ENCODE results near the gene CEACAM6. TPM values are rescaled to one million over a fixed set of nuclear protein-coding genes. Genes with fewer than 3 reads are reported as not detected.
A peak's percentile ranks its signal among the peaks of the same experiment; 100 is the strongest.

CEACAM6 gene
- total RNA-seq, 1 donor from 2014 or later: 29.8 TPM

DNA sequence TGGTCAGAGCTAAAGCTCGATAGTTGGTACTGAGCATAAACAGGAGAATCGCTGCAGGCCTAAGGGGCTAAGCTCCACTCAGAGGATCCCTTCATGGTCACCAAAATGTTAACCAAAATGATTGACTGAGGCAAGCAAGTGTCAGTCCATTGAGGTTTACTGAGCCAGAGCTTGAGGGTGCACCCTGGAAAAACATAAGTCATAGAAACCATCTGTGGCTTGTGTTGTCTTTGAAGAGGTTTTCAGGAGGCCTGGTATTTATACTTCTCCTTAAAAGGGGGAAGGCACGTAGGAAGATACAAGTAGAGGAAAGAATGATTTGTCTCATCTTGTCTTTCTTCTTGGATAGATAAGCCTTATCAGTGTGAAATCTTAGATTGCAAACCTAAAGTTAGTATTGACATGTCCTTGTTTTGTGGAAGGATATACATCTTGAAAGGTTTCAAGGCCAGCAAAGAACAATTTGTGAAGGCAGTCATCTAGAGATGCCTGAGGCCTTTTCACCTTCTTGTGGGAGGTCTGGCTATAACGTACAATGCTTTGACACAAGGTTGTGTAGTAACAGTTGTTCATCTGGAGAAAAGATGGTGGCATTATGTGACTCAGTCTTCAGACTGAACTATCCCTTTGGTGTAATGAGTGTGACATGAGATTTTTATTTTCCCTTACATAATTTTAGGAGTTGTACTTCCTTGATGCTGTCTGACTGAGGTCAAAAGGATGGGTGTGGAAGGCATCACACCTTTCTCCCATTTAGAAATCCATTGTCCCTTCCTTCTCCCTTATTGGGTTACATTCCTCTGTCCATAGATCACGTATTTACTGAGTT, 14.7 kb upstream of the CEACAM6 start:
- H3K4me1 Mint-ChIP-seq (ENCODE audit: unreplicated experiment): no peaks in the 10 kb centered on the region

GRCh38 chr19:41741244-41741554, 14.1 kb upstream of the CEACAM6 start:
- DNase-seq (ENCODE audit: extremely low spot score, unreplicated experiment): no peak
- no peak overlapping the region for H3K4me3 Mint-ChIP-seq
- peaks cover 7% of the 10 kb centered on the region for H3K27me3 Mint-ChIP-seq
- H3K9me3 Mint-ChIP-seq: peaks cover 5% of the 10 kb centered on the region
- no peak overlapping the region for H3K27ac Mint-ChIP-seq
- H3K4me1 Mint-ChIP-seq (ENCODE audit: unreplicated experiment): no peaks in the 10 kb centered on the region
- no peak for TF ChIP-seq CTCF (conservative IDR thresholded peaks at IDR 0.05)
- H3K36me3 Mint-ChIP-seq: no peaks in the 10 kb centered on the region

More for the DNA sequence above, 14.7 kb upstream of the CEACAM6 start:
- Mint-ChIP-seq H3K4me3 (no peak overlapping the region), H3K27ac (no peak overlapping the region), H3K27me3 (peaks cover 1% of the 10 kb centered on the region), H3K36me3 (no peaks in the 10 kb centered on the region), H3K9me3 (peaks cover 5% of the 10 kb centered on the region)
- no peak for TF ChIP-seq CTCF (conservative IDR thresholded peaks at IDR 0.05)
- DNase-seq (ENCODE audit: extremely low spot score, unreplicated experiment): no peak

GRCh38 chr19:41744850-41745249, 10.5 kb upstream of the CEACAM6 start:
- no peak for TF ChIP-seq CTCF (conservative IDR thresholded peaks at IDR 0.05)
- no peak overlapping the region for H3K4me3 Mint-ChIP-seq
- no peaks in the 10 kb centered on the region for H3K36me3 Mint-ChIP-seq
- H3K27me3 Mint-ChIP-seq: peaks cover 17% of the 10 kb centered on the region
- H3K27ac Mint-ChIP-seq: no peak overlapping the region
- DNase-seq (ENCODE audit: extremely low spot score, unreplicated experiment): no peak
- no peaks in the 10 kb centered on the region for H3K4me1 Mint-ChIP-seq (ENCODE audit: unreplicated experiment)
- no peaks in the 10 kb centered on the region for H3K9me3 Mint-ChIP-seq

GRCh38 chr19:41745756-41746155, 9.6 kb upstream of the CEACAM6 start:
- H3K9me3 Mint-ChIP-seq: no peaks in the 10 kb centered on the region
- peaks cover 18% of the 10 kb centered on the region for H3K27me3 Mint-ChIP-seq
- H3K36me3 Mint-ChIP-seq: no peaks in the 10 kb centered on the region

GRCh38 chr19:41746593-41747227, 8.6 kb upstream of the CEACAM6 start:
- Mint-ChIP-seq H3K36me3 (no peaks in the 10 kb centered on the region), H3K9me3 (no peaks in the 10 kb centered on the region), H3K4me3 (no peak overlapping the region), H3K27me3 (peaks cover 22% of the 10 kb centered on the region), H3K27ac (no peak overlapping the region), H3K4me1 (ENCODE audit: unreplicated experiment) (no peaks in the 10 kb centered on the region)
- peak; percentile 33 for TF ChIP-seq CTCF (conservative IDR thresholded peaks at IDR 0.05)
- no peak for DNase-seq (ENCODE audit: extremely low spot score, unreplicated experiment)

More at GRCh38 chr19:41745756-41746155, 9.6 kb upstream of the CEACAM6 start:
- TF ChIP-seq CTCF (conservative IDR thresholded peaks at IDR 0.05): no peak
- no peak overlapping the region for H3K27ac Mint-ChIP-seq
- no peak overlapping the region for H3K4me3 Mint-ChIP-seq
- no peak for DNase-seq (ENCODE audit: extremely low spot score, unreplicated experiment)
- no peaks in the 10 kb centered on the region for H3K4me1 Mint-ChIP-seq (ENCODE audit: unreplicated experiment)

Measured in type B pancreatic cell (in vitro differentiated cells).